Kidney epithelial cell (primary cell): Measurements from ENCODE around the gene RIN3. TPM values are rescaled to one million over a fixed set of nuclear protein-coding genes. Genes with fewer than 3 reads are reported as not detected.

Experiments used
- total RNA-seq: library from RNA; depleted of rRNA; stranded (reverse); fragments of >200 nt; gene quantifications from 2 replicates; pipeline ENCODE4 v1.2.3, GENCODE V29; 2015

The RIN3 gene
- total RNA-seq, 1 donor from 2014 or later: 6.0 TPM

Other genes with a start within 250 kb of the RIN3 start
- gene SLC24A4, start 190.6 kb upstream of the RIN3 start, total RNA-seq: not detected in 2 replicates
- 56.9 and 70.0 TPM in 2 replicates for gene LGMN, start 234.8 kb downstream of the RIN3 start, total RNA-seq